ENCODE data around the gene AIF1.

AIF1 gene

GRCh38 chr6:31573239-31574105 lies 41.6 kb upstream of the AIF1 start:
- ChIA-PET POLR2A (interaction anchor here (0.6 to 7.0 kb wide), 3 partner anchors 10 to 32 kb away, joined by 6 to 94 read pairs (median 10); partner anchors contain the start of gene DDX39B), CTCF (interaction anchor here (2.5 to 54.8 kb wide), 3 partner anchors 9 to 196 kb away, joined by 7 to 2725 read pairs (median 2725); partner anchors contain the start of genes ATP6V1G2, DDX39B, LST1 and LTA)
- no peak for TF ChIP-seq CTCF (IDR thresholded peaks at IDR 0.05; ENCODE audit: control extremely low read depth, extremely low read depth, low read depth, missing control alignments)
- DNase-seq (ENCODE audit: extremely low spot score), result no peak

- ChIA-PET POLR2A (interaction anchor here (0.7 to 7.1 kb wide), 19 partner anchors 10 to 371 kb away, joined by 3 to 94 read pairs (median 5); partner anchors contain the start of genes ATP6V1G2, BAG6, DDX39B and LST1), CTCF (interaction anchor here (0.9 to 54.8 kb wide), 6 partner anchors 10 to 232 kb away, joined by 3 to 2725 read pairs (median 5); partner anchors contain the start of genes ATP6V1G2, DDX39B, LSM2 and LST1)
- TF ChIP-seq CTCF (IDR thresholded peaks at IDR 0.05; ENCODE audit: control extremely low read depth, extremely low read depth, low read depth, missing control alignments), result peak; percentile 38
- no peak for DNase-seq (ENCODE audit: extremely low spot score)
Measured at GRCh38 chr6:31574106-31575061, 40.6 kb upstream of the AIF1 start.

- ChIA-PET POLR2A (interaction anchor here (0.5 to 7.1 kb wide), 24 partner anchors 9 to 670 kb away, joined by 3 to 94 read pairs (median 4); partner anchors contain the start of genes ATP6V1G2, BAG6, DDX39B and LST1), CTCF (interaction anchor here (0.9 to 54.8 kb wide), 5 partner anchors 11 to 231 kb away, joined by 3 to 2725 read pairs (median 7); partner anchors contain the start of genes ATP6V1G2, DDX39B, LSM2 and LST1)
- TF ChIP-seq CTCF (IDR thresholded peaks at IDR 0.05; ENCODE audit: control extremely low read depth, extremely low read depth, low read depth, missing control alignments), result no peak
- DNase-seq (ENCODE audit: extremely low spot score), result peak; percentile 81
Measured at GRCh38 chr6:31575335-31575901, 39.6 kb upstream of the AIF1 start, which contains the start of gene TNF. TNF (plus strand) TSS chr6:31575565; CDS start chr6:31575742, 177 bp downstream.

- ChIA-PET CTCF (interaction anchor here (0.9 to 54.8 kb wide), 5 partner anchors 11 to 230 kb away, joined by 3 to 2725 read pairs (median 7); partner anchors contain the start of genes ATP6V1G2, DDX39B, LSM2 and LST1), POLR2A (interaction anchor here (0.5 to 7.1 kb wide), 23 partner anchors 8 to 390 kb away, joined by 3 to 94 read pairs (median 5); partner anchors contain the start of genes AIF1, ATP6V1G2, DDX39B and LST1)
- DNase-seq (ENCODE audit: extremely low spot score), result no peak
- TF ChIP-seq CTCF (IDR thresholded peaks at IDR 0.05; ENCODE audit: control extremely low read depth, extremely low read depth, low read depth, missing control alignments), result no peak
Measured at GRCh38 chr6:31575952-31576685, 38.9 kb upstream of the AIF1 start.

GRCh38 chr6:31576897-31577578 lies 38.0 kb upstream of the AIF1 start:
- ChIA-PET CTCF (interaction anchor here (39.5 to 54.8 kb wide), 2 partner anchors 12 to 15 kb away, joined by 2725 read pairs; partner anchors contain the start of genes ATP6V1G2, DDX39B, LST1 and LTA), POLR2A (interaction anchor here (0.5 to 7.1 kb wide), 12 partner anchors 9 to 286 kb away, joined by 3 to 94 read pairs (median 7); partner anchors contain the start of genes AIF1, ATP6V1G2, DDX39B and LST1)
- DNase-seq (ENCODE audit: extremely low spot score), result no peak
- TF ChIP-seq CTCF (IDR thresholded peaks at IDR 0.05; ENCODE audit: control extremely low read depth, extremely low read depth, low read depth, missing control alignments), result no peak

Data from GM10248 (cell line).